Pancreas (tissue), 10 donors: ENCODE data around the gene DNAH17. TPM values are rescaled to one million over a fixed set of nuclear protein-coding genes. Genes with fewer than 3 reads are reported as not detected.

Experiments
- ATAC-seq, 4 donors: fragments of 200-7000 bp; cut with Tn5 transposase; one replicate each; pipeline versions ENCODE4 v1.8.0 to v1.9.1; 2020; ENCODE audit warnings: mild to moderate bottlenecking in 4 of 4, moderate library complexity in 4 of 4
- DNase-seq, 6 donors: peaks; one replicate each; pipeline ENCODE4 v3.0.0-alpha.2; 2020
- FAIRE-seq: peaks from 2 replicates; lab custom pipeline; 2012; peaks lifted over from hg19 to GRCh38; lab: Jason Lieb, UNC
- H3K27ac ChIP-seq, 4 donors: fragments of 200-600 bp; sonication (generic); 1 replicate in 3 of 4; 2 replicates in 1 of 4; pipeline versions ENCODE4 v1.5.0 to v1.8.0; 2020
- H3K27me3 ChIP-seq, 4 donors: fragments of 200-600 bp; one replicate each; pipeline ENCODE4 v1.8.0; 2021
- H3K36me3 ChIP-seq, 3 donors: fragments of 200-600 bp; sonication (generic) in 1 of 3; one replicate each; pipeline versions ENCODE4 v1.5.0 to v1.8.0; 2020 to 2021
- H3K4me1 ChIP-seq, 3 donors: fragments of 200-600 bp; one replicate each; pipeline ENCODE4 v1.8.0; 2021
- H3K4me3 ChIP-seq, 4 donors: fragments of 200-600 bp; sonication (generic) in 2 of 4; one replicate each; pipeline versions ENCODE4 v1.5.0 to v1.8.0; 2020 to 2021
- H3K9me3 ChIP-seq, 4 donors: fragments of 200-600 bp; one replicate each; pipeline ENCODE4 v1.8.0; 2021
- WGBS, 2 donors: extraction: QIAGEN DNeasy Blood & Tissue Kit; methylation state at CpG; one replicate each; pipeline ENCODE4 v1.1.7; 2013; 5-methylcytosine and 5-hydroxymethylcytosine counted together
- intact Hi-C, 3 donors: fragments of 100-400 bp; cut with DNase I; formaldehyde crosslinking; loops; one replicate each; pipeline versions ENCODE4 v1.11.1 to v1.14.2; 2022
- polyA plus RNA-seq, 2 donors: library from polyadenylated mRNA; stranded (reverse); fragments of 200-250 nt; gene quantifications; one replicate each; pipeline ENCODE4 v1.2.3, GENCODE V29; 2013
- total RNA-seq, 6 donors: library from RNA; stranded (reverse); fragmentation: NEBNext Ultra II Directional in 4 of 6; extraction: Animal tissue kit (Norgen Biotek cat#: 25700) in 4 of 6; gene quantifications; one replicate each; pipeline versions ENCODE4 v1.2.1 to v1.2.4, GENCODE V29; 2021 to 2023
- TF ChIP-seq, protein P1 (sequence below), 4 donors: fragments of 200-600 bp; sonication (generic) in 3 of 4; IDR thresholded peaks; one replicate each; pipeline versions ENCODE4 v1.5.0 to v1.8.0; 2021; ENCODE audit warnings: antibody characterized with exemption in 4 of 4
- donor health status: healthy with polysubstance abuse.
- donor health status: DM: no; HTN: no; CAD: no; lungs with moderate emphysema.
- donor health status: DM: no; HTN: no; CAD: no.
- donor health status: control.
- donor health status: control.
- donor health status: Bipolar disorder and iron deficiency.
- donor health status: DM: yes; HTN: yes; CAD: no.
- donor health status: DM: no; HTN: no; CAD: no.
- donor health status: DM: no; HTN: no; CAD: no.
- donor health status: DM: yes; HTN: yes; CAD: no.

The DNAH17 gene
- total and polyA plus RNA-seq, 8 donors = 0.02 to 0.08 (median 0.03) TPM; not detected in 5

DNA sequence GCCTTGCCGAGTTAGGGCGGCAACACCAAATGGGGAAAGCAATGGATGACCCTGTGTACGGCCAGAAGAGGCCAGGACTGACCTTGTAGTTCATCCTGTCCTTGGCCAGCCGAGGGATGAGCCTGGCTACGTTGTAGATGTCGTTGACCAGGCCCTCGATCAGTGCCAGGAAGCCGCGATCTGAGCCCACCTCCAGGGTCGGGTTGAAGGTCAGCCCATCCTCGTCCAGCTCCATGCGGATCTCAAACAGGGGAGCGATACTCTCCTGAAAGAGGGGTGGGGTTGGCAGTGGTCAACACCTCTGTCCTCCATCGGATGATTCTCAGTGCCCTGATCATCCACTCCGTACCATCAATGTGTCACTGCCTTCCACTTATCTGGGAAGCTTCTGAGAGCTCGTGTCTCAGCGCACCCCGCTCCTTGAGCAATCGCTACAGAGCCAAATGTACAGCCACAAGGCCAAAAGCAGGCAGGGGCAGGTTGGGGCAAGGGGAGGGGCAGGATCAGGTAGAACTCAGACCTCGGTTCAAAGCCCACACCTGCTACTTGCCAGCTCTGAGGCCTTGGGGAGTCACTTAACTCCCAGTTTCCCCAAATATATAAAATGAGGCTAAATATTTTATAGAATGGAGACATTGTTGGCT is 39.9 kb downstream of the DNAH17 start:
- Histone ChIP-seq H3K9me3 (no peaks in the 10 kb centered on the region), H3K4me3 (no peak overlapping the region), H3K4me1 (no peaks in the 10 kb centered on the region), H3K27me3 (no peaks in the 10 kb centered on the region), H3K36me3 (no peaks in the 10 kb centered on the region), H3K27ac (no peak overlapping the region)
- ATAC-seq (no peak), FAIRE-seq (no peak), DNase-seq (peak in 1 of 6 donors; percentile 27)
- 90 to 93% methylated on average over 20 of the region's 20 CpGs for WGBS, 2 donors
- intact Hi-C loops = no loop called here
- TF ChIP-seq, protein P1, sequence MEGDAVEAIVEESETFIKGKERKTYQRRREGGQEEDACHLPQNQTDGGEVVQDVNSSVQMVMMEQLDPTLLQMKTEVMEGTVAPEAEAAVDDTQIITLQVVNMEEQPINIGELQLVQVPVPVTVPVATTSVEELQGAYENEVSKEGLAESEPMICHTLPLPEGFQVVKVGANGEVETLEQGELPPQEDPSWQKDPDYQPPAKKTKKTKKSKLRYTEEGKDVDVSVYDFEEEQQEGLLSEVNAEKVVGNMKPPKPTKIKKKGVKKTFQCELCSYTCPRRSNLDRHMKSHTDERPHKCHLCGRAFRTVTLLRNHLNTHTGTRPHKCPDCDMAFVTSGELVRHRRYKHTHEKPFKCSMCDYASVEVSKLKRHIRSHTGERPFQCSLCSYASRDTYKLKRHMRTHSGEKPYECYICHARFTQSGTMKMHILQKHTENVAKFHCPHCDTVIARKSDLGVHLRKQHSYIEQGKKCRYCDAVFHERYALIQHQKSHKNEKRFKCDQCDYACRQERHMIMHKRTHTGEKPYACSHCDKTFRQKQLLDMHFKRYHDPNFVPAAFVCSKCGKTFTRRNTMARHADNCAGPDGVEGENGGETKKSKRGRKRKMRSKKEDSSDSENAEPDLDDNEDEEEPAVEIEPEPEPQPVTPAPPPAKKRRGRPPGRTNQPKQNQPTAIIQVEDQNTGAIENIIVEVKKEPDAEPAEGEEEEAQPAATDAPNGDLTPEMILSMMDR (IDR thresholded peaks at IDR 0.05) = no peak

DNA sequence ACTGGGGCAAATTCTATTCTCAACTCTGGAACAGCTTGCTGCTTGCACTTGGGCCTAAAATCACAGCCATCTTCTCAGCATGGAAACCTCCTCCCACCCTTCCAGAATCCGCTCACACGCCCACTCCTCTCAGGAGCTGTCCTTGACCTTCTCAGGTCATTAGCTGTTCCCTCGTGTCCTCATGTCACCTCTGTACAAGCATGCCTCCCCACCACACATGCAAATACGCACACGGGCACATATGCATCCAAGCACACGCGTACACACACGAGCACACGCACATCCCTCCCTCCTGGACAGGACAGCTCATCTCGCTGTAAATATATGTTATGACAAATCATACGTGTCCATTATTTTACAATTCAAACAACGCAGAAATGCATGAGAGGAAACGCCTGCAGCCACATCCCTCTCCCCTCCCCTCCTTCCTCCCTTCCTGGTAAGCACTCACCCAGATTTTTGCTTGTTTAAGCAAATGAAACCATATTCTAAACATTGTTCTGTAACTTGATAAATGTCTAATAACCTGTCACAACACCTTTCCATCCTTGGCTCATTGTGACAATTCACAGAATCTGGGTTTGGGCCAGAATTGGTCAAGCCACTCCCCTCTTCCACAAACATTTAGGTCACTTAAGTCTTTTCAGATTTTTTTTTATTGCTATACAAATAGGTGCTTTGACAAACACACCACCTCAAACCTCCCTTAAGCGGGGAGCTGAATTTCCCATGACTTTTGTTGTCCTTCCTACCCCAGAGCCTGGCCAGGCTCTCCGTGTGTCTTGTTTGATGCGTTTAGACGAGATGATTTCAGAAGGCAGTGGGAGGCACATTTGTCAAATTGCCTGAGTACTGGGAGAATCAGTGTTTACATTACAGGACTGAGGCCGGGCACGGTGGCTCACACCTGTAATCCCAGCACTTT is 41.7 kb downstream of the DNAH17 start:
- ATAC-seq (peak in 3 of 4 donors; percentile 36 to 43 (median 38)), FAIRE-seq (no peak), DNase-seq (peak in 1 of 6 donors; percentile 37)
- no peak overlapping the region for H3K4me3 ChIP-seq
- TF ChIP-seq, protein P1 (IDR thresholded peaks at IDR 0.05) = no peak
- intact Hi-C loops = no loop called here
- H3K9me3 ChIP-seq = no peaks in the 10 kb centered on the region
- no peaks in the 10 kb centered on the region for H3K27me3 ChIP-seq
- no peaks in the 10 kb centered on the region for H3K36me3 ChIP-seq
- H3K27ac ChIP-seq = no peak overlapping the region
- 53 to 58% methylated on average over 19 of the region's 19 CpGs for WGBS, 2 donors
- H3K4me1 ChIP-seq = no peaks in the 10 kb centered on the region

DNA sequence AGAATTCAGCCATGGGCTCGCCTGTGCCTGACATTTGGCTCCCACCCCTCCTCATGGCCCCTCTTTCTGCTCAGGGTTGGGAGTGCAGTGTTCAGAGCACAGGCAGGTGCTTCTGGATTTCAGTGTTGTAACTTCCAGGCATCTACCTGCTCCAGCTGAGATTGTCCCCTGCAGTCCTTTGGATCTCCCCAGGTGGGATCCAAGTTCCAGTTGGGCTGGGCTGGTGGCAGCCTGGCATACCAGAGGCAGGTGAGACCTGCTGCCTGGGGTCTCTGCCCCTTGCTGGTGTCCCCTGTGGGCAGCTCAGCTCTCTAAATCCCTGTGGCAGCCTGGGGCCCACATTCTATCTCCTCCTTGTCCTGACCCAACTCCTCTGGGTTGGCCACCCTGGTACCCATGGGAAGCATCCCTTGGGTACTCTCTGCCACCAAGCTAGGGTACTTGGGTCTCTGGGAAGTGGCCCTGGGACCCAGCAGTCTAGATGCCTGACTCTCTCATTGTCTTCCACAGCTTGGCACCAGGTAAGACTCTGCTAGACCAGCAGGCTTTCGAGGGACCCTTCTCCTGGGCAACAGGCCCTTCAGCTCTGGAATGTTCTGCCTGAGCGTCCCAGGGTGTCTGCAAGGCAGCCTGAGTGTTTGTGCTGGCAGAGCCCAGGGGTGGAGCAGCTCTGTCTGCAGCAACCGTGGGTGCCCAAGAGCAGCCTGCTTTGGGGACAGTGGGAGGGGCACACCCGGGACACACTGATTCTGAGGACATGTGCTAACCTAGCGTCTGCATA is 42.5 kb downstream of the DNAH17 start:
- Histone ChIP-seq H3K27me3 (no peaks in the 10 kb centered on the region), H3K36me3 (no peaks in the 10 kb centered on the region), H3K4me3 (no peak overlapping the region), H3K9me3 (no peaks in the 10 kb centered on the region), H3K27ac (no peak overlapping the region), H3K4me1 (no peaks in the 10 kb centered on the region)
- TF ChIP-seq, protein P1 (IDR thresholded peaks at IDR 0.05) = no peak
- ATAC-seq (no peak), DNase-seq (peak in 1 of 6 donors; percentile 35), FAIRE-seq (no peak)
- intact Hi-C loops = no loop called here
- 67 to 78% methylated on average over 6 of the region's 6 CpGs for WGBS, 2 donors

DNA sequence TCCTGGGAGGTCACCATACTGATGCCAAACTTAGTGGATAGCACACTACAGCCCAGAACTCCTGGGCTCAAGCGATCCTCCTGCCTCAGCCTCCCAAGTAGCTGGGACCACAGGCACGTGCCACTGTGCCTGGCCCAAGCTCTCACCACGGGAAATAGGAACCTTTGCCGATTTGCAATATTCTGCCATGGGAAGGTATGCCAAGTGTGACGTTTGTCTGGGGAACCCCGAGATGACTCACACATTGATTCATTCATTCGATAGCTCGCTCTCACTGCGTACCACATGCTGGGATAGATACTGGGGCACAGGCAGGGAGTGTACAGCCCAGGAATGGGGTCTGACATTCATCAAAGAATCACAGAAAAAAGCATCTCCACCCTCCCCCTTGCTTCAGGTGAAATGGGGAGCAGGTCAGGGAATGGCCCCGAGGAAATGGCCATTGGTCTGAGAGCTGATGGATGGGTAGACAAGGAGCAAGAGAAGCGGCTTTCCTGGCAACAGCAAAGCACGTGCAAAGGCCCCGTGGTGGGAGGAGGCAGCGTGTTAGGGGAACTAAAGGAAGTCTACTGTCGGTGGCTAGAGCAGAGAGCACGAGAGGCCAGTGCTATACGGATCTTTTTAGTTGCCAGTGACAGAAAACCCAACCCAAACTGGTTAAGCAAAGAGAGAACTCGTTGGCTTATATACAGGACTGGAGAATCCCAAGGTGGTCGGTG is 44.1 kb downstream of the DNAH17 start:
- TF ChIP-seq, protein P1 (IDR thresholded peaks at IDR 0.05) = no peak
- WGBS, 2 donors = 85% methylated on average over 19 of the region's 19 CpGs

More for the DNA sequence above, 44.1 kb downstream of the DNAH17 start:
- no peak overlapping the region for H3K27ac ChIP-seq
- intact Hi-C loops = no loop called here
- FAIRE-seq = no peak
- H3K9me3 ChIP-seq = no peaks in the 10 kb centered on the region
- DNase-seq = peak in 1 of 6 donors; percentile 28
- no peaks in the 10 kb centered on the region for H3K27me3 ChIP-seq
- no peaks in the 10 kb centered on the region for H3K4me1 ChIP-seq
- no peak overlapping the region for H3K4me3 ChIP-seq
- peak in 2 of 4 donors; percentile 30 to 33 for ATAC-seq
- H3K36me3 ChIP-seq = no peaks in the 10 kb centered on the region
